GM13976 (cell line): Measurements from ENCODE around the gene STING1.
"Not testable (repeated sequence)": the region's sequence is repeated elsewhere in the genome, so short reads cannot be mapped to it uniquely, and the experiment has no call there.

Experiments
- DNase-seq: peaks from one replicate; pipeline ENCODE4 v3.0.0; 2012; ENCODE audit warnings: low spot score
- in situ Hi-C: fragments of 300-500 bp; cut with MboI; formaldehyde crosslinking; loops from one replicate; pipeline ENCODE4 v1.12.0; 2022; ENCODE audit warnings: low sequenced_read_pairs, mixed read lengths, inconsistent platforms; ENCODE audit not compliant: unreplicated experiment
- TF ChIP-seq, protein P1 (sequence below): IDR thresholded peaks from 2 replicates; pipeline ENCODE4 v1.5.1; 2012; ENCODE audit warnings: borderline replicate concordance, mild to moderate bottlenecking; ENCODE audit not compliant: insufficient read depth; ENCODE audit errors: extremely low read depth, missing control alignments, control extremely low read depth

STING1 gene

DNA sequence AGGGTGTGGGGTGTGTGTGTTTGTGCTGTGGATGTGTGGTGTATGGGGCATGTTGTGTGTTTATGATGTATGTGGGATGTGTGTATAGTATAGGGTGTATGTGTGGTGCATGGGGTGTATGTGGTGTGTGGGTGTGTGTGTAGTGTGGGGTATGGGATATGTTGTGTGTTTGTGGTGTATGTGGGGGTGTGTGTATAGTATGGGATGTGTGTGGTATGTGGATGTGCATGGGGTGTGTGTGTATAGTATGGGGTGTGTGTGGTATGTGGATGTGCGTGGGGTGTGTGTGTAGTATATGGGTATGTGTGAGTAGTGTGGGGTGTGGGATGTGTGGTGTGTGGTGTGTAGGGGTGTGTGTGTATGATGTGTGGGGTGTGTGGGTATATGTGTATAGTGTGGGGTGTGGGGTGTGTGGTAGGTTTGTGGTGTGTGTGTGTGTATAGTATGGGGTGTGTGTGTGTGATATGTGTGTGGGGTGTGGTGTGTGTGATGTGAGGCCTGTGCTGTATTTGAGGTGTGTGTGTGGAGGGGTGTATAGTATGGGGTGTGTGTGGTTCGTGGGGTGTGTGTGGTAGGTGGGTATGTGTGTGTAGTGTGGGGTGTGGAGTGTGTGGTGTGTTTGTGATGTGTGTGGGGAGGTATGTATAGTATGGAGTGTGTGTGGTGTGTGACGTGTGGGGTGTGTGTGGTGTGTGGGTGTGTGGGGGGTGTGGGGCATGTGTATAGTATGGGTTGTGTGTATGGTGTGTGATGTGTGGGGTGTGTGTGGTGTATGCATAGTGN, 30.5 kb downstream of the STING1 start:
- in situ Hi-C loops, result no loop called here
- DNase-seq, result no peak
- TF ChIP-seq, protein P1, sequence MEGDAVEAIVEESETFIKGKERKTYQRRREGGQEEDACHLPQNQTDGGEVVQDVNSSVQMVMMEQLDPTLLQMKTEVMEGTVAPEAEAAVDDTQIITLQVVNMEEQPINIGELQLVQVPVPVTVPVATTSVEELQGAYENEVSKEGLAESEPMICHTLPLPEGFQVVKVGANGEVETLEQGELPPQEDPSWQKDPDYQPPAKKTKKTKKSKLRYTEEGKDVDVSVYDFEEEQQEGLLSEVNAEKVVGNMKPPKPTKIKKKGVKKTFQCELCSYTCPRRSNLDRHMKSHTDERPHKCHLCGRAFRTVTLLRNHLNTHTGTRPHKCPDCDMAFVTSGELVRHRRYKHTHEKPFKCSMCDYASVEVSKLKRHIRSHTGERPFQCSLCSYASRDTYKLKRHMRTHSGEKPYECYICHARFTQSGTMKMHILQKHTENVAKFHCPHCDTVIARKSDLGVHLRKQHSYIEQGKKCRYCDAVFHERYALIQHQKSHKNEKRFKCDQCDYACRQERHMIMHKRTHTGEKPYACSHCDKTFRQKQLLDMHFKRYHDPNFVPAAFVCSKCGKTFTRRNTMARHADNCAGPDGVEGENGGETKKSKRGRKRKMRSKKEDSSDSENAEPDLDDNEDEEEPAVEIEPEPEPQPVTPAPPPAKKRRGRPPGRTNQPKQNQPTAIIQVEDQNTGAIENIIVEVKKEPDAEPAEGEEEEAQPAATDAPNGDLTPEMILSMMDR, result no peak

DNA sequence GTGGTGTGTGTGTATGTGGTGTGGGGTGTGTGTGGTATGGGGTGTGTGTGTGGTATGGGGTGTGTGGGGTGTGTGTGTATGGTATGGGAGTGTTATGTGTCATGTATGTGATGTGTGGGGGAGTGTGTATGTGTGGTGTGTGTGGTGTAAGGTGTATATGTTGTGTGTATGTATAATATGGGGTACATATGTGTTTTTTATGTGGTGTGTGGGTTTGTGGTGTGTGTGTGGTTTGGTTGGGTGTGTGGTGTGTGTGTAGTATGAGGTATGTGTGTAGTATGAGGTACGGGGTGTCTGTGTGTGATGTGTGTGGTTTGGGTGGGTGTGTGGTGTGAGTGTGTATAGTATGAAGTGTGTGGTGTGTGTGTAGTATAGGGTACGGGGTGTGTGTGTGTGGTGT, 31.4 kb downstream of the STING1 start:
- TF ChIP-seq, protein P1, result no peak
- in situ Hi-C loops, result no loop called here
- no peak for DNase-seq

DNA sequence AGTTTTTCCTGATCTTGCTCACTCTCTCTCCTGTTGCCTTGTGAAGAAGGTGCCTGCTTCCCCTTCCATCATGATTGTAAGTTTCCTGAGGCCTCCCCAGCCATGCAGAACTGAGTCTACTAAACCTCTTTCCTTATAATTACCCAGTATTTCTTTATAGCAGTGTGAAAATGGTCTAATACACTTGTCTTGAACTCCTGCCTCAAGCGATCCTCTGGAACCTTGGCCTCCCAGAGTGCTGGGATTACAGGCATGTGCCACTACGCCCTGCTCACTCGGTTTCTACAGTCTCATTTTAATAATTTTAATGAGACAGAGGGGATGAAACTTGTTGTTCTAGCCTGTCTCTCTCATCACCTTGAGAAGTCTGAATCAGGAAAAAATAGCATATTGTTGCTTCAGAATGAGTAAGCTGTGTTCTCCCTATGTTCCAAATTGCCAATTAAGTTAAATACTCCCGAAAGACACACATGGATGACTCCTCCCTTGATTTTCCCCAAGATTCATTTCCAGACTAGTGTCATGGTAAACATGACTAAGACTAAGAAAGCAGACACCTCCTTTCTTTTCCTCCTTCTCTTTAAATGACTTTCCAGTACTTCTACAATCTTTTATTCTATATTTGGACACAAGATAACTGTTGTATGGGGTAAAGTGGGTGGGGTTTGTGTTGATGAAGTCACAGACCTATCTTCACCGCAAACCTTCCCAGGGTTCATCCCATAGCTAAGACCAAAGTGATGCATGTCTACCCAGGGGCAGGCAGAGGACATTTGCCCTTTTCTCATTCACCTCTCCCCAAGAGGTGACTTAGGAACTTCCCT, 35.4 kb downstream of the STING1 start:
- TF ChIP-seq, protein P1, result no peak
- DNase-seq, result no peak
- in situ Hi-C loops, result no loop called here

DNA sequence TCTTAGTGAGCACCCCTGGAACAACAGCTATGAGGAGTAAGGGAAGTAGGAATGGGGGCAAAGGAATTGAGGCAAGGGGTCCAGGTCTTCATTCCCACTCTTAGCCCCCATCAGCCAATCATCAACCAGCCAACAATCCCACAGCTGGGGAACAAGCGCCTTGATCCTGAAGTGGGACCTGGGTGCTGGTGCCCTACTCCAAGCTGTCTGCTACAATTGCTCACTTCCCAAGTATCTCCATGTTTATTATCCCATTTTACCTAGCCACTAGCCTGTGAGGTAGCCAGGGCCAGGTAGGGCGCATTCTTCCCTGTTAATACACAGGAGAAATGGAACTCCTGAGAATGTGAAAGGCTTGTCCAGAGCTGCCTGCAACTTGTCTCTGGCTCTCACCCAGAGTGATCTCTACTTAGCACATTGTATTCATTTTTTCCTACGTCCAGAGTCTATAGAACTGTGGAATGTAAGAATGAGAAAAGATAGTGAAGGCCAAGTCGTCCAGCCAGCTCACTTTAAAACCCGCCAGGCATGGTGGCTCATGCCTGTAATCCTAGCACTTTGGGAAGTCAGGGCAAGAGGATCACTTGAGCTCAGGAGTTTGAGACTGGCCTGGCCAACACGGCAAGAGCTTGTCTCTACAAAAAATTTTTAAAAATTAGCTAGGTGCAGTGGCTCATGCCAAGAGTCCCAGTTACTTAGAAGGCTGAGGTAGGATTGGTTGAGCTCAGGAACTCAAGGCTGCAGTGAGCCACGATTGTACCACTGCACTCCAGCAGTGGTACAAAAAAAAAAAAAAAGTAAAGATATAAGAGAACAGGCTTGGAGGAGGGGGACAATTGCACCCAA, 37.0 kb downstream of the STING1 start:
- no peak for DNase-seq
- TF ChIP-seq, protein P1, result no peak
- in situ Hi-C loops, result no loop called here

DNA sequence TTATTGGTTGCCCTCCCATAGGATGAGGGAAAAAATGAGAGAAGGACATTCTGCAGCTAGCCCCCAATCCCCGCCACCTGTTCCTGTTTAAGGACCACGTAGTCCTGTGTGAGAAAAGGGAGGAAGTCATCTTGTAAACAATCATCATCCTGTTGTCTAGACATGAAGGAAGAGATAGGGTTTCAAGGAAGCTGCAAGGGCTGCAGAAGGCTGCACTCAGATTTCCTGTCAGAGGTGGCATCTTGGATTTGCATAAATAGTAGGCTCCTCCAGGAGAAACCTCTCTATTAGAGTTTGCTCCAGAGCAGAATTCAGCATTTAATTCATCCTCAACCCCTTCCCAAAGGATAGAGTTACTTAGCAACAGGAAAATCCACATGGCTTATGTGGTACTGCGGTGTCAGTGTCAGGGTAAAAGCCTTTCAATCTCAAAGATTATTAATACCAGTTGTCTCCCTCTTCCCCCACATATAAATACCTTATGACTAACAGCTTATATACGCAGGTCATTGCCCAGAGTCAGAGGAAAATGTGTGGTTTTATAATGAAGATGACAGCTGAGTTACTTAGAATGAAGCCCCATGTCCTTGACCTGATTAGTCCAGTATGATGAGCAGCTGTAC, 38.6 kb downstream of the STING1 start:
- no peak for DNase-seq
- in situ Hi-C loops, result no loop called here
- TF ChIP-seq, protein P1, result no peak

DNA sequence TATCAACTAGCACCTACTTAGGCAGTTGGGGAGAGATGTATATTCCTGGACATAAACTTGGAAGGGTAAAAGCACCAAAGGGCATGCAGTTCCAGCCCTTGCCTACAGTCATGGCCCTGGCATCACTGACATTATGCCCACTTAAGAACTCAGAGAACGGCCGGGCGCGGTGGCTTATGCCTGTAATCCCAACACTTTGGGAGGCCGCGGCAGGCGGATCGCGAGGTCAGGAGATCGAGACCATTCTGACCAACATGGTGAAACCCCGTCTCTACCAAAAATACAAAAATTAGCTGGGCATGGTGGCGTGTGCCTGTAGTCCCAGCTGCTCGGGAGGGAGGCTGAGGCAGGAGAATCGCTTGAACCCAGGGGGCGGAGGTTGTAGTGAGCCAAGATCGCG, 42.1 kb downstream of the STING1 start:
- in situ Hi-C loops, result not testable (repeated sequence)

More for the DNA sequence above, 42.1 kb downstream of the STING1 start:
- DNase-seq, result not testable (repeated sequence)
